ENCODE data around the gene TMEM219. TPM values are rescaled to one million over a fixed set of nuclear protein-coding genes. Genes with fewer than 3 reads are reported as not detected.
A peak's percentile ranks its signal among the peaks of the same experiment; 100 is the strongest.

The TMEM219 gene
- total and polyA plus RNA-seq, 9 of the 15 experiments (the other 6 are each of a cell fraction or from before 2014, with no cell fraction given): 35.3 to 62.8 (median 55.5) TPM

DNA sequence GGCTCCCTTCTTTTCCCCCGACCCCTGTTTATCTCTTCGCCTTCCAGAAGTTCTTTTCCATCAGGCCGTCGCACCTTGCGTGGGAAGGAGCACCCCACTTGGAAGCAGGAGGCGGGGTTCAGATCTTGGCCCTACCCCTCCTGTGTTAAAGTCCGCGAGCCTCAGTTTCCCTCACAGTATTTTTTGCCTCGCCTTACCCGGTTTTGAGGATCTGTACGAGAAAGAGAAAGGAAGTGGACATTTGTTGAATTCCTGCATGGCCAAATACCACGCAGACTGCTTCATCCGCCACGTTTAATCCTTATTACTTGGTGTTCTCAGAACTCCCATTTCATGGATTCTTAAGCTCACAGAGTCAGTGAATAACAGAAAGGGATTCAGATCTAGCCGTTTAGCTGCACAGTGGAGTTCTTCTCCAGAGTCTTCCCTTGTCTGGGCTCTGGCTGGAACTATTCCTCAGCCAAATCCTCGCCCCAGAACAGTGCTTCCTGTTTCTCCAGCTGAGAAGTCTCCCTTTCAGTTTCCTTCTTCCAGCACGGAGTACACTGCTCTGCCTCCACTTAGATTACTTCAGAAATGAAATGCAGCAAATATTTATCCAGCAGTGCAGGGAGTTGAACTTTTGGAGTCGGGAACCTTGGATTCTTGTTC, 590 bp downstream of the TMEM219 start (continued):
- TF ChIP-seq, protein P1, sequence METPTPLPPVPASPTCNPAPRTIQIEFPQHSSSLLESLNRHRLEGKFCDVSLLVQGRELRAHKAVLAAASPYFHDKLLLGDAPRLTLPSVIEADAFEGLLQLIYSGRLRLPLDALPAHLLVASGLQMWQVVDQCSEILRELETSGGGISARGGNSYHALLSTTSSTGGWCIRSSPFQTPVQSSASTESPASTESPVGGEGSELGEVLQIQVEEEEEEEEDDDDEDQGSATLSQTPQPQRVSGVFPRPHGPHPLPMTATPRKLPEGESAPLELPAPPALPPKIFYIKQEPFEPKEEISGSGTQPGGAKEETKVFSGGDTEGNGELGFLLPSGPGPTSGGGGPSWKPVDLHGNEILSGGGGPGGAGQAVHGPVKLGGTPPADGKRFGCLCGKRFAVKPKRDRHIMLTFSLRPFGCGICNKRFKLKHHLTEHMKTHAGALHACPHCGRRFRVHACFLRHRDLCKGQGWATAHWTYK (CRISPR knock-in tag; IDR thresholded peaks at IDR 0.05): no peak
- TF ChIP-seq, protein P2, sequence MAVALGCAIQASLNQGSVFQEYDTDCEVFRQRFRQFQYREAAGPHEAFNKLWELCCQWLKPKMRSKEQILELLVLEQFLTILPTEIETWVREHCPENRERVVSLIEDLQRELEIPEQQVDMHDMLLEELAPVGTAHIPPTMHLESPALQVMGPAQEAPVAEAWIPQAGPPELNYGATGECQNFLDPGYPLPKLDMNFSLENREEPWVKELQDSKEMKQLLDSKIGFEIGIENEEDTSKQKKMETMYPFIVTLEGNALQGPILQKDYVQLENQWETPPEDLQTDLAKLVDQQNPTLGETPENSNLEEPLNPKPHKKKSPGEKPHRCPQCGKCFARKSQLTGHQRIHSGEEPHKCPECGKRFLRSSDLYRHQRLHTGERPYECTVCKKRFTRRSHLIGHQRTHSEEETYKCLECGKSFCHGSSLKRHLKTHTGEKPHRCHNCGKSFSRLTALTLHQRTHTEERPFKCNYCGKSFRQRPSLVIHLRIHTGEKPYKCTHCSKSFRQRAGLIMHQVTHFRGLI (CRISPR knock-in tag; IDR thresholded peaks at IDR 0.05): 0 out of 2 replicates have a peak, but pooled peaks have one; percentile 42
- TF ChIP-seq, protein P3, sequence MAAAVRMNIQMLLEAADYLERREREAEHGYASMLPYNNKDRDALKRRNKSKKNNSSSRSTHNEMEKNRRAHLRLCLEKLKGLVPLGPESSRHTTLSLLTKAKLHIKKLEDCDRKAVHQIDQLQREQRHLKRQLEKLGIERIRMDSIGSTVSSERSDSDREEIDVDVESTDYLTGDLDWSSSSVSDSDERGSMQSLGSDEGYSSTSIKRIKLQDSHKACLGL (CRISPR knock-in tag; IDR thresholded peaks at IDR 0.05; ENCODE audit: borderline replicate concordance, poor library complexity, severe bottlenecking): no peak
- TF ChIP-seq SAP30 (IDR thresholded peaks at IDR 0.05; ENCODE audit: borderline replicate concordance, insufficient read depth, low read depth, low read length, poor library complexity, severe bottlenecking) (peak; percentile 17), ZNF589 (CRISPR knock-in tag; IDR thresholded peaks at IDR 0.05; ENCODE audit: low read depth) (no peak), TBP (optimal IDR thresholded peaks at IDR 0.05; ENCODE audit: low read depth, low read length) (peak; percentile 8), SPI1 (IDR thresholded peaks at IDR 0.05; ENCODE audit: borderline replicate concordance, low read depth, low read length) (0 out of 2 replicates have a peak, but pooled peaks have one; percentile 2), ZFP36 (IDR thresholded peaks at IDR 0.05; ENCODE audit: low read depth, low read length, partially characterized antibody) (peak; percentile 24), ESRRB (CRISPR knock-in tag; IDR thresholded peaks at IDR 0.05; ENCODE audit: borderline replicate concordance) (no peak), MBD2 (IDR thresholded peaks at IDR 0.05; ENCODE audit: borderline replicate concordance, low read depth) (0 out of 2 replicates have a peak, but pooled peaks have one; percentile 12), PHB (CRISPR knock-in tag; IDR thresholded peaks at IDR 0.05) (peak; percentile 69; the same call in 1 of the 2 replicates), ZNF76 (CRISPR knock-in tag; IDR thresholded peaks at IDR 0.05; ENCODE audit: borderline replicate concordance) (0 out of 2 replicates have a peak, but pooled peaks have one; percentile 19), GABPA (tag; conservative IDR thresholded peaks at IDR 0.05; ENCODE audit: low read depth) (no peak; the same call in 1 of the 2 replicates), FOXK2 (conservative IDR thresholded peaks at IDR 0.05 in 1 of 2, IDR thresholded peaks at IDR 0.05 in 1 of 2; ENCODE audit: low read depth in 2 of 2) (0 out of 4 replicates have a peak, but pooled peaks of 1 of the 2 experiments have one; percentile 22), TOE1 (IDR thresholded peaks at IDR 0.05; ENCODE audit: borderline replicate concordance) (no peak), TOE1 (CRISPR knock-in tag; IDR thresholded peaks at IDR 0.05; ENCODE audit: borderline replicate concordance, low read depth) (no peak), ZFX (CRISPR knock-in tag; IDR thresholded peaks at IDR 0.05) (peak; percentile 8; the same call in 1 of the 2 replicates), ZNF695 (CRISPR knock-in tag; IDR thresholded peaks at IDR 0.05) (no peak), ZNF146 (CRISPR knock-in tag; IDR thresholded peaks at IDR 0.05; ENCODE audit: unreplicated experiment) (no peak), ZFPM2 (CRISPR knock-in tag; IDR thresholded peaks at IDR 0.05) (no peak), KAT2B (IDR thresholded peaks at IDR 0.05; ENCODE audit: low read depth, low read length) (no peak)
- TF ChIP-seq, protein P4, sequence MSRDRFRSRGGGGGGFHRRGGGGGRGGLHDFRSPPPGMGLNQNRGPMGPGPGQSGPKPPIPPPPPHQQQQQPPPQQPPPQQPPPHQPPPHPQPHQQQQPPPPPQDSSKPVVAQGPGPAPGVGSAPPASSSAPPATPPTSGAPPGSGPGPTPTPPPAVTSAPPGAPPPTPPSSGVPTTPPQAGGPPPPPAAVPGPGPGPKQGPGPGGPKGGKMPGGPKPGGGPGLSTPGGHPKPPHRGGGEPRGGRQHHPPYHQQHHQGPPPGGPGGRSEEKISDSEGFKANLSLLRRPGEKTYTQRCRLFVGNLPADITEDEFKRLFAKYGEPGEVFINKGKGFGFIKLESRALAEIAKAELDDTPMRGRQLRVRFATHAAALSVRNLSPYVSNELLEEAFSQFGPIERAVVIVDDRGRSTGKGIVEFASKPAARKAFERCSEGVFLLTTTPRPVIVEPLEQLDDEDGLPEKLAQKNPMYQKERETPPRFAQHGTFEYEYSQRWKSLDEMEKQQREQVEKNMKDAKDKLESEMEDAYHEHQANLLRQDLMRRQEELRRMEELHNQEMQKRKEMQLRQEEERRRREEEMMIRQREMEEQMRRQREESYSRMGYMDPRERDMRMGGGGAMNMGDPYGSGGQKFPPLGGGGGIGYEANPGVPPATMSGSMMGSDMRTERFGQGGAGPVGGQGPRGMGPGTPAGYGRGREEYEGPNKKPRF (IDR thresholded peaks at IDR 0.05; ENCODE audit: low read depth, low read length): no peak
